GDM1 (cell line): ENCODE data around the gene PTPRT.

Experiments used
- DNase-seq: peaks from one replicate; lab custom pipeline; 2025; lab: John Stamatoyannopoulos, UW

PTPRT gene

DNA sequence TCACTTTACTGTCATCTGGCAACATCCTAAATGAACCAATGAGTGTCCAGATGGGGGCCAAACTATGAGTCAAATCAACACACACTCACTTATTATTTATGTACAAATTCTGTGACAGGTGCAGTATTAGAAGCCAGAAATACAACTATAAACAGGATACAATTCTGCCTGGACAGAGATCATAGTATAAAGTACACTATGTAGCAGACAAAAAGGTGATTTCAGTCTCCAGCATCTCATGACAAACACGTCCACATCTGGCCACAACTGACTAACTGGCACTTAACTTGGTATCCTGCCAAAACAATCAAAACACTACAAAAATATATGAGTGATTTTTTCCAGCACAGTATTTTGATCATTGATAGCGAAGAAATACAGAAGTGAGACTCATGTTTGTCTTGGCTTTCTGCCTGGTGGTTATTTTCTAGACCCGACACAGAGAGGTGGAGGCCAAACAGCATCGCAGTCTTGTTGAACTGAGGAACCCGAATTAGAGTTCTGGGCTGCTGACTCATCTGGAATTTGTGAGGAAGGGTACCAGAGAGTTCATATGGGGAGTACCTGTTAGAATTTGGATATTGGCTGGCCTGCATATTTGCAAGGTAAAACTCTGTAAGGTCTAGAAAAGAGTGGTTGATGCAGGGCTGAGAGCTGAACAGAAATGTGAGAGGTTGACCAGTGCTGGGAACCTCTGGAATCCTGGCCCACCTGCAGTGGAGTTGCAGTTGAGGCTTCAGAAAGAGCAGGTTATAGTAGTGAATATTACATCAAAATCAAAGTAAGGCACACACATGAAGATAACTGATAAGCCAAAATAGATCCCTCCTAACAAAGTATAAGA lies 475.2 kb downstream of the PTPRT start:
- DNase-seq, result no peak

DNA sequence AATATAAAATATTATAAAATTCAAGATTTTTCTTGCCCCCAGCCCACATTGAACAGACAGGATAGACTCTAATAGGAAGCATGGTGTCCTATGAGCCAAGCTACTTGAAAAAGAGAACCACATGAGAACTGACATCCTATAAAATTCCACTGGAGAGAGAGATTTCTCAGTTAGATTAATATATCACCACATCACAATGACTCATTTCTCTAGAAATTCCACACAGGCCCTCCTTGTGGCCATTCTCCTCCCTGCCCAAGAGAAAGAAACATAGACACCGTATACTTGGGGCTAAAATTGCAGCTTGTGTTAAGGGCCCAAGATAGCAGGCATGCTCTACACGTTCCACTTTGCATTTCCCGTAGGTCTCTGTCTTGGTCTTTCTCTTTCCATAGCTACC lies 481.4 kb downstream of the PTPRT start:
- no peak for DNase-seq

DNA sequence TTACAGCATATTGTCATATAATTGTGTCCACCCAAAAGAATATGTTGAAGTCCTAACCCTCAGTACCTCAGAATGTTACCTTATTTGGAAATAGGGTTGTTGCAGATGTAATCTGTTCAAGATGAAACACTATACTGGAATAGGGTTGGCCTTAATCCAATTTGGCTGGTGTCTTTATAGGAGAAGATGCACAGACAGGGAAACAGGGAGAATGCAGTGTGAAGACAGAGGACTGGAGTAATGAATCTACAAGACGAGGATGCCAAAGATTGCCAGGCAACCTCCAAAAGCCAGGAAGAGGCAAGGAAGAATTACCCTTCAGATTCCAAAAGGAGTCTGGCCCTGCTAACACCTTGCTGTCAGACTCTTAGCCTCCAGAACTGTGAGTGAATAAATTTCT lies 482.9 kb downstream of the PTPRT start:
- DNase-seq, result no peak

DNA sequence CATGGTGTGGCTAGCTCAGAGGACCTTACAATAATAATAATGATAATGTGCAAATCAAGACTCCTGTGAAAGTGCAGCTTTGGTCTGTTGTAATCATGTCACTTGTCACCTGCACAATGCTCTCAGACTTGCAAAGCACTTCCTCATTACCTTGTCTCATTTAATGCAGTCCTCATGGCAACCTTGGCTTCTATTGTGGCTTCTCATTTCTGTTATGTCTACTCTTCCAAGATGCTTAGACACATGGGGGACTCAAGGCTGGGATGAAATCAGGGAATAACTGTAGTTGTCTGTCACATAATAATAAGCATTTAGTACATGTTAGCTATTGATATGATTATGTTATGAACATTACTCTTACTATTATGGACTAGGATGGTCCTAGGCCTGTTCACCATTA lies 484.2 kb downstream of the PTPRT start:
- DNase-seq, result no peak

DNA sequence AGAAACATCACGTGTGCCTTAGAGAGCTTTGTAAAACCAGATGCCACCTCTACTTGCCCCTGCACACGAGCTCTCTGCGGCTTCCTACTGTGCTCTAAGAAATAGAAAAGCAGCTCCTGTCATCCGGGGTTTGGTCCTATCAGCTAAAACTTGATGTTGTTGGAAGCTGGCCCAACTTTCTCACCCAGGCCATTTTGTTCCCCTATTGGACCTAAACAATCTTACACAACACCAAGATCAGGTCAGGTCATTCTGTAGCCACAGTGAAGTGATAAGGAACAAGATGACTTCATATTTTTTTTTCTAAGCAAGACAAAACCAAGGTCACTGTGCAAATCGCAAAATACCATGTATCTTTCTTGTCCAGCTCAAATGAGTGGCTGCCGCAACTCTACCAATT lies 486.0 kb downstream of the PTPRT start:
- no peak for DNase-seq

DNA sequence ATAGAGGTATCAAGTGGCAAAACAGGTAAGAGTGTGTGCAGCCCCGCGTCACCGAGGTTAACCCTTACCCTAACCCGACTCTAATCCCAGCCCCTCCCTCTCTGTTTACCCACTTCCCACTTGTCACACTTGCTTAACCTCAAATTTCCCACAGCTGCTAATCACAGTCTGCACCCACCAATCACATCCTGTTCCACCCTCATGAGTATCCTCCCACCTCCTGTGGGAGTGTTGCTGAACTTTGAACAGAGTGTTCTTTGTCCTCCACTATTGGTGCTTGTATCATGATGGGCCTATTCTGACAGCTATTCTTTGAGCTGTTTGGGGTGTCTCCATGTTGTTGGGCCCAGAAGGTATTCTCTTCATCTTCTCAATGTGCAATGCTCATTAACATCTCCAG lies 487.8 kb downstream of the PTPRT start:
- no peak for DNase-seq

DNA sequence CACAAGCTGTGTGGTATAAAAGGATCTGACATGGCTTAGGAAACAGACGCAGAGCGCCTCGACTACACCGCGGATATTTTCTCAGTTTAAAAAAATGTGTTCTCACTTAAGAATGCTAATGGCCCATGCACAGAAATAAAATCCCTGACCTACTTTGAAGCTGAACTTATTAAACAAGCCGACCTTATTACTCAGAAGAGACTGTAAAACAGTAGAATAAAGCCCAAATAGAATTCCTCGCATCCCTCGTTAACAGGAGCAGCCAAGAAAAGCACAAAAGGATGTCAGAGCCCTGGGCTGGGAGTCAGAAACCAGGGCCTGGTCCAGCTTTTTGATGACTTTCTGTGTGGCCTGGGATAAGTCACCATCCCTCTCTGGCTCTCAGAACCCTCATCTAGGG lies 489.3 kb downstream of the PTPRT start:
- no peak for DNase-seq

DNA sequence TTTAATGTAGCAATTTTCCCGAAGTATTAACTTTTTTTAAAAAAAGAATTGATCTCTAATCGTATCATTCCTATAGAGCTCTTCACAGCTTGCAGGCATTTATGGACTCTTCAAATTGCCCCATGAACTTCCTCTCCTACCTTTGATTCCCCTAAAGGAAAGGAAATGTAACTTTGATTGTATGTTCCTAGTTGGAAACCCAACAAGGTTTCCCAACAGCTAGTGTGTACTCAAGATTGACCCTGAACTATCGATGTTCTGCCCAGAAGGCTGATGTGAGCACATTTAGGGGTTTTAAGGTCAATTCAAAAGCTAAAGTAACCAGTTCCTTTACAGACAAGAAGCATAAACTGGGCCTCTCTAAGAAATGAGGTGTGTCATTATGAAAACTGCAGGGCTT lies 491.7 kb downstream of the PTPRT start:
- DNase-seq, result no peak

DNA sequence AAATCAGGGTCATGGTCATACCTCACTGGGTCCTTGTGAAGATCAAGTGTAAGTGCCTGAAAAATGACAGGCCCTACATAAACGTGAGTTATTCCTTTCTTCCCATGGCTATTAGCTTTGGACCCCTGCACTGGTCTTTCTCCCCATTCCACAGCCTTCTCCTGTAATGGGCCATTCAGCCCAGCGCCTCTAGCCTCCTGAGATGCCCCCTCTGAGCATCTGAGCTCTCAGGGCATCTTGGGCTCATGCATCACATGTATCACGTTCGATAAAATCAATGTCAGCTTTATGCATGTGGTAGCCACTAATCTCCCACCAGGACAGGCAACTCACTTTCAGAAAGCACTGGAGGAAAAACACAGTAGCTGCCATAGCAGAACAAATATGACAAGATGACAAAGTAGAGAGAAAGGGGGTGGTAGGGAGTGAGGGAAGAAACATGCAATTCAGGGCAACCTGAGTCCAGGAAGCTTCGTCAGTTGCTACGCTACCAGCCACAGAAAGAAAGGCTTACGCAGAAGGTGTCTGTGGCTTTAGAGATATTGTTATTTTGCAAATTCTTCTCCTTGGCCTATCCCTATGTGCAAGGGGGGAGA lies 498.8 kb downstream of the PTPRT start:
- DNase-seq, result no peak

DNA sequence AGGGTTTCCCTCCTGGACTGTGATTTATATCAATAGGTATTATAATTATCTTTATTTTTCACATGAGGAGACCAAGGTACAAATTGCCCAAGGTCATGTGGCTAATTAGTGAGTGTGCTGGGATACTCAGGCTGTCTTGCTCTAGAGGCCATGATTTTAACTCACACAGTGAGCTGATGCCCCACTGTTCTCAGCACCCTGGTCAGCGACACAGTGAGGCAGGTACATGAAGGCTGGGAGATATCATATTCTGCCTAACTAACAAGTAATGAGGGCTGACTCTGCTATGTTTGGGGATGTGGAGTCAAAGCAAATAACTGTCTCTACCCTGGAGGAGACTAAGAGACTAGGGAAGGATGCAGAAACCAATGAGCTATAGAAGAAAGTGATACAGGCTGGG lies 501.1 kb downstream of the PTPRT start:
- no peak for DNase-seq

DNA sequence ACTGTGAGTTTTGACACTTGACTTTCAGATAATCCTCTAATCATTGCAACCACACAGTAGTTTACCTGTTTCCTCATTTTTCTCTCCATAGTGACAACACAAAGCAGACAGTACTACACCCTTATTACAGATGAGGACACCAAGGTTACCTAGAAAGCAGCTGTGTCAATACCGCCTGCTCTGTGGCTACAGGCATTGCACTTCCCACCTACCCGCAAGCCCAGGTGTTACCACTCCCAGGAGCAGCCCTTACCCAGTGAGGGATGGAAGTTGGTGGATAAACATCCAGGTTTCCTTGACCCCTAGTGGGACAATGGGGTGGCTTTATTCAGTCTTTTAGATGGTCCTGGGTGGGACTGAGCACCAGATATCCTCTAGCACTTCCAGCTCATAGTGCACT lies 503.6 kb downstream of the PTPRT start:
- no peak for DNase-seq

DNA sequence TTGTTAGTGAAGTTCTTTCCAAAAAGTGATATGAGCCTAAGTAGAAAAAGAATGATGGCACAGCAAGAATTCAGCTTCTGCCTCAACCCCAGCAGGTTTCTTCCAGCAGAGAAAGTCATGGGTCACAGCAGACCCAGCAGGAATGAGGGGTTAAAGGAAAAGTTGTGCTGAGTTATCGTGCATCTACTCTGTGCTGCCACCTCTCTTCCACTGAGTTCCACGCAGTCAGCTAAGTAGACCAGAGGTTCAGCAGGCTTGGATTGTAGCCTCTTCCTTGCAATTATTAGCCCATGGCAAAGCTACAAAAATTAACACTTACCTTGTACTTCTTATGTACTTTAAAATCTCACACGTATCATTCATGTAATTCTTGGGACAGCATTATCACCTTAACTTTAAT lies 510.8 kb downstream of the PTPRT start:
- DNase-seq, result no peak

DNA sequence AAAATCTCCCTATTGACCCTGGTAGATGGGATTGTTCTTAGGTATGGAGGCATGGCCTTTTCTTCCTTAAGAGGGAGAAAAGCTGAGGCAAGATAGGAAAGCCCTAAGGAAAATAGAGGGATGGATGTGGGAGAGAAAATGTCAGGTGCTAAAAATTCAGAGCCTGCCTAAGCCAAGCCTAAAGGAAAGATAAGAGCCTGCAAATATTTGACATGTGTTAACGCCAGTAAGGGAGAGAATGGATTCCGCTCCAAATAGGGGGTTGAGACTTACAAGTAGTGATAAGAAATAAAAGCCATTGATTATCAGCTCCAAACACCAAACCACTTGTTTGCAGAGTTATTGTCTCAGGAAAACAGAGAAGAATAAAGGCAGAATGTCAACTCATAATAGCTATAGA lies 533.6 kb downstream of the PTPRT start:
- no peak for DNase-seq

DNA sequence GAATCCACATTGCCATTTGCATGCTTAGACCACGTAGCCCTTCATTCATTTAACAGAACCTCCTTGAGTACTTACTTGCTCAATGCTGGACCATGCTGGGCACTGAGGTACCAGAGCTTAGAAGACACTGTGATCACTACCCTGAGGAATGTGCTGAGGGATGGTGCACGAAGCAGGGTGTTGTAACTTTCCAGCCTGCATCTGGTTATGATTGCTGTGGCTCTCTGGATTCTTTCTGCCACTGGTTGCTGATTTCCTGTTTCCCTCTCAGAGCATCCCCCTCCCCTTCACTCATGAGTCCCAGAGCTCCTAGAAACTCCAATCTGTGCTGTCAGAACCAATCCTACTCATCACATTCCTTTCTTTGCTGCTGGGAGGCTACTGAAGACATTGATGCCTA lies 537.4 kb downstream of the PTPRT start:
- DNase-seq, result no peak

DNA sequence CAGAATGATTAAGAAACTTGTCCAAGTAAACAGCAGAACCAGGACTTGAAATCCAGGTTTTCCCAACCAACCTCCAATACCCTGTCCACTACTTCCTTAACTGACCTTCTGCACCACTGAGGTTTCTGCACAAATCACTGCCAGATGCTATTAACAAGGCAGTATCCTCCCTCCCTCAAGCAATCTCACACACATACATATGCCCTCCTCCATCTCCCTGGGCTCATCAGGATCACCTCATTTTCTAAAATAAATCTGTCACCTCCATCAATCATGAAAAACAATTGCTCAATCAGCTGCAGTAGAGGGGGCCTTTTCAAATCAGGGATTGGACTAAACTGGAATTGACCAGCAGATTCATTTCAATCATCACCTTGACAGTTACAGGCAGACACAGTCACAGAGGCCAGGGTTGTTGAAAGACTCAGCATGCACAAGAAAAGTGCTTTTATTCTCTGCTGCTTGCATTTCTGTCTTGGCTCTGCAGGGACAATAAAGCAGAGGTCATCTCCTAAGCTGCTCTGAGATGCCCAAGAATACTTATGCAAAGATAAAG lies 539.4 kb downstream of the PTPRT start:
- DNase-seq, result no peak

DNA sequence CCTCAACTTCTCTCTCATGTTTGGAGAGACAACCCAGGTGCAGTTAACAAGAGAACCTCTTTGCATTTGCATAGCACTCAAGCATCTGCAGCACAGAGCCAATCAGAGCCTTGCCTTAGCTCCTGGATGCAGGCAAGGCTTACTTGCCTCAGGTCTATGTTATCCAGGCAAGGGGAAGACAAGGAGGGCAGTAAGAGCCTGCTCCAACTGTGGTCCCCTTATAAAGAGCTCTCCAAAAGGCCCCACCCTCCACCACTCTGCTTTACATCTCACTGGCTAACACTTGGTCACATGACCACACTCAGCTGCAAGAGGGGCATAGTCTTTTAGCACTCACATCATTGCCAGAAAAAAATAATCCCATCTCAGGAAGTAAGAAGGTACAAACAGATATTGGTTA lies 540.0 kb downstream of the PTPRT start:
- no peak for DNase-seq

DNA sequence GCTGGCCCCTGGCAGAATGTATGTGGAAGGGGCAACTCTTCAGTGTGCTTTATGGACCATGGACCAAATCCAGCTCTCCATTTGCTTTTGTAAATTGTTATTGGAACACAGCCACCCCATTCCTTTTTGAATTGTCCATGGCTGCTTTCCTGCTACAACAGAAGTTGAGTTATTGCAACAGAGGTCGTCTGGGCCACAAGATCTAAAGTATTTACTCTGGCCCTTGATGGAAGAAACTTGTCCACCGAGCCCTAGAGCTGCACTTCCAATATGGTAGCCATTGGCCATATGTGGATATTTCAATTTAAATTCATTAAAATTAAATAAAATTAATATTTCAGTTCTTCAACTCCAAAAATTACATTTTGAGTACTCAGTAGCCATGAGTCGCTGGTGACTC lies 543.5 kb downstream of the PTPRT start:
- no peak for DNase-seq

DNA sequence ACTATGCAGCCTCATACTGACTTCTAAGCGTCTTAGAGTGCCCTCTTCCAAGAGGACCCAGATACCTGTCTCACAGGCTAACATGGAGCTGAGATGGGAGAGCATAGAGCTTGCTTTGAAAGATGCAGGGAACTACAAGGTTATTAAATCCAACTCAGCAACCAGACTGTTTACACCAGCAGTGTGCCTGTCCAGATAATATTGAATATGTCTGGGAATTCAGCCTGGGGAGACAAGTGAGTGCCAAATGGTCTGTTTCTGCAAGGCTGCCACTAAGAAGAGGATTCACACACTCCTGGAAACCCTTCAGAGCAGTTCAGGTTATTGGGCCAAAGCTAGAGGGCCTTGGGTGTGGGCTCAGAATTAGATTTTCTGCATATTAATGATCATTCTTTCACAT lies 547.8 kb downstream of the PTPRT start:
- no peak for DNase-seq

DNA sequence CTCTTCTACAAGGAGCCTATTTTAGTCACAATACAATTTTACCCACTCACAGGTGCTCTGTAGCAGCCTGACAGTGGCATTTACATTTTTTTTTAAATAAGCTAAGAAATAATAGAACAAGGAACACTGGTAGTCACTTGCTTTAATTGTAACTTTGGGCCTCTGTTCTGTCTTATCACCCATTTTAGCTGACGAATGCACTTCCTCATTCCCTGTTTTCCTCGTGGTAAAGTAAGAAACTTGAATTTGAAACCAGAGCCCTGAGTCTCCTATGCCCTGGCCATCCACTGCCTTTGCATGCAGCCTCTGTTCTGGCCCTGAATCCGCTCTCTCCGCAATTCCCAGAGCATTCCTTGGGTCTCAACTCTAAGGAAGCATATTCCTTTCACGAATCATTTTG lies 550.6 kb downstream of the PTPRT start:
- no peak for DNase-seq

DNA sequence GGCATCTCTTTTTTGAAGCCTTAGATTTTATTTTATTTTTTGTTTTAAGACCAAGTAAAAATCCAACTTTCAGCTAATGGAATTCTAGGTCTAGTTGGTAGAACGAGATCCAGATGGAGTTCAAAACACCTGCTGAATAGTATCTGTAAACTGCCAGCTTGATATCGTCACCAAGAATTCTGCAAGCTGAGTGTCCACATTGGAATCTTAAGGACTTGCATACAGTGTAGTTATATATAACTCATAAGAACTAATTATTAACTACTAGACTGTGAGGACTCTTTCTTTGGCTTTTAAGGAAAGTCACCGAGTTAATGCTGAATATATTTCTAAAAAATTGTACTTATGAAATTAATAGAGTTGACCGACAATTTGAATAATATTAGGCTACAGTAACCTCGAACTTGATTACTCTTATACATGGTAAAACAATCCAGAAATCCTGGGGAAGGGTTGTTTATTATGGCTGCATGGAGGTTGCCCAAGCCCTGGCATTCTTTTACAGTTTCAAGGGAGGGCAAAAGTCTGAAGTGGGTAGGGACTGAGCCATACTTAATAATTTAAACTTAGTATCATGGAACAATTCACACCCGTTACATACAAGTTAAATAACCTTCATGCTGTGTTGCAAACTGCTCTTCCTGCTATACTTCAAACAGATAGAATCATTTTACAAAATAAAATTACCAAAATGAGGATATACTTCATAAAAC lies 553.9 kb downstream of the PTPRT start:
- DNase-seq, result no peak

DNA sequence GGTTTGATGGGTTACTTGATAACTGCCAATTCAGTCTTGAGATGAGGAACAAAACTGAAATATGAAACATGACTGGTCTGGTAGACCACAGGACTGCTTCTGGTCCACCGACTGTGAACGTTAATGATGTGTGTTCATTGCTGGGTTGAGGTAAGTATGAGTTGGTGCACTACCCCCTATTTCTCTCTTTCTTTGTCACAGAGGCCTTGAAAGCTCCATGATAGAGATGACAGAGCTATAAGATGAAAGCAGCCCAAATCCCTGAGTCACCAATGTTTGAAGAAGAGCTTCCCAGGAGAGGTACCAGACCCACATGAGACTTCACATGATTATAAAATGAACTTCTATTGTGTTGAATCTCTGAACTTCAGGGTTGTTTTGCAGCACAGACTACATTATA lies 555.5 kb downstream of the PTPRT start:
- no peak for DNase-seq

DNA sequence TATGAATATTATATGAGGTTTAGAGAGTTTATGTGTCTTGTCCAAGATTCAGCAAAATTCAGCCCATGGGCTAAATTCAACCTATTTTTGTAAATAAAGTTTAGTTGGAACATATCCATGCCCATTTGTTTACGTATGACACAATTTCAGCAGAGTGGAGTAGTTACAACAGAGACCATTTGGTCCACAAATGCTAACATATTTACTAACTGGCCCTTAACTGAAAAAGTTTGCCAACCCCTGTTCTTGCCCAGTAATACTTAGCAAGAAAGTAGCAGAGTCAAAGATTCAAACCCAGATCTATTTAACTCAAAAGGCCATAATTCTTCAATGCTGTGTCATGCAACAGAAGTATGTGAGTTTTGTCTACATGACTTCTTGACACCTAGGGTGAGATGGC lies 561.0 kb downstream of the PTPRT start:
- no peak for DNase-seq

DNA sequence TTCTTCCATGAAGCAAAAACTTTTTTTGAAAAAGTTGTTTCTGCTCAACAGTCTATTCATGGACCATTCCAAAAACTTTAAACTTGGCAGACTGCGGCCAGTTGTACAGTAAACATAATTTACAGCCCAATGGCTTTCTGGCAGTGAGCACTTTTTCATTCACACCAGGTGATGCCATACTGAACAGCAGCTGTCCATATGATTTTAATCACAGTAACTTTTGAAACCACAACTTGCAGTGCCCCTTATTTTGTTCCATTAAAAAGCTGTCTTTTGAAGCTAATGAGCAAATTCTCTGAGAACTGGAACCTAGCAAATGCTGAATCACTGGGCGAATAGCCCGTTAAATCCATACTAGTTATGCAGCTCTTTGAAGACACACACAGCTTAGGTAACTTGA lies 576.6 kb downstream of the PTPRT start:
- DNase-seq, result no peak
